MM.1S (cell line): Measurements from ENCODE around the gene OS9.

ENCODE experiments used
- EZH2 ChIP-seq: fragments of 300-600 bp; sonication (generic); optimal IDR thresholded peaks from 2 replicates; pipeline ENCODE3; 2017; ENCODE audit warnings: low read depth, mild to moderate bottlenecking, antibody characterized with exemption, low read length, mixed read lengths
- EZH2phosphoT487 ChIP-seq: fragments of 300-600 bp; sonication (generic); IDR thresholded peaks from 2 replicates; pipeline ENCODE4 v1.6.1; 2018; ENCODE audit warnings: antibody characterized with exemption, low read length

DNA sequence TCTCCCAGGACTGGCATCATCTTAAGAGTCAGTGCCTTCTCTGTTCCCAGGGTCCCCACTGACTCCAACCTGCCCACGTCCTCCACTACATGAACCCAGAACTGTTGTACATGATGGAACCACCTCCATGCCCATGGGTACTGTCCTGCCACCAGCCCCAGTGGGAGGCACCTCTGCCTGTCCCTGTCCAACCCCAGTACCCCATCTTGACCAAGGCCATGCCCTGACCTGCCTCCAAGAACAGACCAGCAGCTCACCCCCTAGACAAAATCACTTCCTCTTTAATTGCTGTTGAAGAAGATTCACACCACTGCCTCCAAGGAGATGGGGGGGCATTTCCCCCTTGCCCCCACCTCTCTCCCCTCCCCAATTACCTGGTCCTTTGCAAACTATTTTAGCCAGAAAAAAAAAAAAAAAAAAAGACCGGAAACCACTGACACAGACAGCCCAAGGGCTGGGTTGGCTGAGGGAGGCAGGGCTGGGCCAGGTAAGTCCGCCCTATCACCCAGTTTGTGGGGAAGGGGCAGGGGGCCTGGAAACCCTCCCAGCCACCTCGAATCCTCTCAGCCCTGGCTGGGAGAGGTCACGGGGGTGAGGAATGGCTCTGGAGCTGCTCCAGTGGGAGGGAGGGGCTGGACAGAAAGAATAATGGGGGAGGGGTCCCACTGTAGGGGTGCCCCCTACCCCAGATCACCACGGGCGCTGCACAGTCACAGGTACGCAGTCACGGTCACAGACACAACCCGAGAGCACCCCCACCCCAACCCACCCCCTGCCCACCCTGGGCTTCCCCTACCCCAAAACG, 31.2 kb downstream of the OS9 start:
- TF ChIP-seq EZH2phosphoT487, result no peak
- no peak for TF ChIP-seq EZH2
